ENCODE data around the gene RABGEF1.

Gene RABGEF1

GRCh38 chr7:66860767-66861166, 120.2 kb downstream of the RABGEF1 start:
- no peak for DNase-seq

Data from activated CD4-positive, alpha-beta T cell treated with anti-CD3 and anti-CD28 coated beads, Interleukin-2, amount 50 U/mL, for 4 hours (primary cell).